K562 (cell line): ENCODE measurements around the gene MIX23. TPM values are rescaled to one million over a fixed set of nuclear protein-coding genes. Genes with fewer than 3 reads are reported as not detected.

Experiments used
- ARID2 ChIP-seq: fragments of 450-650 bp; IDR thresholded peaks from 2 replicates; pipeline ENCODE4 v1.6.1; 2017; ENCODE audit warnings: antibody characterized with exemption, mild to moderate bottlenecking
- ATF3 ChIP-seq, 2 experiments: fragments of 450-650 bp in 1 of 2; sonication (generic) in 1 of 2; formaldehyde crosslinking in 1 of 2; IDR thresholded peaks in 1 of 2; conservative IDR thresholded peaks in 1 of 2; 2 replicates each; pipeline versions ENCODE4 v1.6.1 to v1.8.1; 2016 to 2023; ENCODE audit warnings: mild to moderate bottlenecking in 2 of 2, moderate library complexity in 2 of 2, inconsistent platforms in 1 of 2, missing genetic modification reagents in 1 of 2
- BRD4 ChIP-seq: fragments of 200-600 bp; sonication (generic); IDR thresholded peaks from 2 replicates; pipeline ENCODE4 v1.6.1; 2017; ENCODE audit warnings: inconsistent platforms
- CTCF ChIP-seq, 3 experiments: IDR thresholded peaks in 2 of 3; conservative IDR thresholded peaks in 1 of 3; 2 replicates each; pipeline ENCODE4 v1.5.1; 2011 to 2012; ENCODE audit warnings: low read length in 3 of 3, mild to moderate bottlenecking in 3 of 3, control low read depth in 2 of 3, improper control_type of control experiment in 1 of 3, inconsistent platforms in 1 of 3, low read depth in 1 of 3, mixed read lengths in 1 of 3, moderate library complexity in 1 of 3; ENCODE audit not compliant: insufficient read depth in 2 of 3
- NEUROD1 ChIP-seq: fragments of 150-350 bp; IDR thresholded peaks from 2 replicates; pipeline ENCODE4 v1.6.1; 2014; ENCODE audit warnings: borderline replicate concordance, low read length, low read depth; ENCODE audit not compliant: partially characterized antibody
- RAD51 ChIP-seq: fragments of 450-650 bp; IDR thresholded peaks from 2 replicates; pipeline ENCODE4 v1.7.1; 2016; ENCODE audit warnings: low read depth, mild to moderate bottlenecking, borderline replicate concordance
- RBM34 ChIP-seq: fragments of 200-400 bp; formaldehyde crosslinking; IDR thresholded peaks from 2 replicates; pipeline ENCODE4 v1.6.1; 2018; ENCODE audit warnings: low read length, borderline replicate concordance; ENCODE audit not compliant: insufficient read depth
- SNIP1 ChIP-seq: fragments of 450-650 bp; IDR thresholded peaks from 2 replicates; pipeline ENCODE4 v1.7.1; 2017; ENCODE audit warnings: low read depth, mild to moderate bottlenecking
- ZBED1 ChIP-seq: IDR thresholded peaks from 2 replicates; pipeline ENCODE4 v1.6.1; 2014
- ZBTB26 ChIP-seq: fragments of 450-650 bp; formaldehyde crosslinking; IDR thresholded peaks from 2 replicates; pipeline ENCODE4 v1.4.0; 2022; ENCODE audit warnings: missing genetic modification characterization
- ZKSCAN3 ChIP-seq: fragments of 250-450 bp; sonication (Bioruptor Pico); IDR thresholded peaks from 2 replicates; pipeline ENCODE4 v1.4.0; 2020
- ZKSCAN8 ChIP-seq: fragments of 200-800 bp; sonication (Bioruptor generic); IDR thresholded peaks from 2 replicates; pipeline ENCODE4 v1.6.1; 2016; ENCODE audit warnings: missing genetic modification characterization, missing compliant biosample characterization
- ZNF347 ChIP-seq: fragments of 450-650 bp; formaldehyde crosslinking; IDR thresholded peaks from 2 replicates; pipeline ENCODE4 v1.4.0; 2020; ENCODE audit warnings: low read depth, mild to moderate bottlenecking, moderate library complexity
- ZSCAN32 ChIP-seq: fragments of 450-650 bp; formaldehyde crosslinking; IDR thresholded peaks from 2 replicates; pipeline ENCODE4 v1.4.0; 2020; ENCODE audit warnings: mild to moderate bottlenecking, moderate library complexity
- polyA plus RNA-seq, 8 experiments: library from polyadenylated mRNA; depleted of rRNA in 4 of 8; stranded (reverse) in 5 of 8; unstranded in 3 of 8; fragments of >200 nt; fragmentation: Nextera tagmentation in 2 of 8; fragmentation: Illumina TruSeq in 1 of 8; extraction: Ambion mirVana in 2 of 8; extraction: Trizol in 1 of 8; gene quantifications; 2 replicates each; pipeline versions ENCODE4 v1.2.1 to v1.2.3, GENCODE V29; 2011 to 2014; ENCODE audit warnings: inconsistent platforms in 1 of 8, missing spikeins in 1 of 8
- total RNA-seq, 7 experiments: library from RNA; depleted of rRNA in 6 of 7; stranded (reverse); fragments of >200 nt in 6 of 7; fragmentation: Illumina TruSeq in 2 of 7; extraction: Trizol in 2 of 7; gene quantifications; 2 replicates each; pipeline versions ENCODE4 v1.2.1 to v1.2.3, GENCODE V29; 2011 to 2021; ENCODE audit warnings: low replicate concordance in 1 of 7
- TF ChIP-seq, protein P1 (sequence below): fragments of 450-650 bp; IDR thresholded peaks from 2 replicates; pipeline ENCODE4 v1.6.1; 2016; ENCODE audit warnings: low read depth

Gene MIX23
- total and polyA plus RNA-seq, 9 of the 15 experiments (the other 6 are each of a cell fraction or from before 2014, with no cell fraction given): 45.5 to 185 (median 106) TPM

DNA sequence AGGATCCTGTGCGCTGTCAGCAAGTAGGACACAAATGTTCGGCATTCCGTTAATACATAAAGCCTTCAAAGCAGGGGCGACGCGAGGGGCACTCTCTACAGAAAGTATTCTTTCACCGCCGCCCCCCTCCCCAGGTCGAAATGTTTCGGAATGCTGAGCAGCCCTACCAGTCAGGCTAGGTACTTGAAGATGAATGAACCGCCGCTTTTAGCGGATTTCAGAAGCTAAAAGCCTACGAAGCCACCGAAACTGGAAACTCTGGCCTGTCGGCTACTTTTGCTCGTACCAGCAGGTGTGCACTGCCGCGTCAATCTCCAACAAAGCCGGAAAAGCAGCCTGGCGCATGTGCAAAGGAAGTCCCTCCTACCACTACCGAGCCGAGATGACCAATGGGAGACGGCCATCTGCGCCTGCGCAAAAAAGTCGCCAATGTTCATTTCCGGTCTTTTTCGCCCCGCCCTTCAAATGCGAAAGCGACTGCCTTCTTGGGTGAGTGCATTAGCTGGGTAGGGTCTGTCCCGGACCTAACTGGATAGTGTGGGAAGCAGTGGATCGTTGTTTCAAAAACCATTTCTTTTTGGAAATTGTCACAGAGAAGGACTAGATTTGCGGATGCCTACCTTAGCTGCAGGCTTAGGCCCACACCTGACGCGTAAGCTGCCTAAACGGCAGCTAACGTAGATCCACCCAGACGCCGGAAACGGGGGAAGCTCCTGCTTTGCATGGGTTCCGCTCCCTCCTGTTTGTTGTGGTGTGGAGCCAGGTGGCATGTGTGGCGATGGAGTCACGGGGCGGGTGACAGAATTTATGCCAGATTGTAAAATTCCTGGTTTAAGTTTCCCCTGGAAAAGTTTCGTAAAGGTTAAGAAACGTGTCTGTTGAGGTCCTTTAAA is 33.0 kb upstream of the MIX23 start, which contains the start of gene WDR5B (continued):
- TF ChIP-seq ATF3 (IDR thresholded peaks at IDR 0.05): no peak
- TF ChIP-seq ATF3 (CRISPR knock-in tag; conservative IDR thresholded peaks at IDR 0.05): no peak
- TF ChIP-seq RBM34: no peak
- TF ChIP-seq RAD51: no peak
- no peak for TF ChIP-seq ZBED1
- no peak for TF ChIP-seq ZBTB26 (CRISPR knock-in tag)
- TF ChIP-seq ZNF347 (CRISPR knock-in tag): no peak
- TF ChIP-seq ZKSCAN8 (CRISPR knock-in tag): no peak
- TF ChIP-seq, protein P1, sequence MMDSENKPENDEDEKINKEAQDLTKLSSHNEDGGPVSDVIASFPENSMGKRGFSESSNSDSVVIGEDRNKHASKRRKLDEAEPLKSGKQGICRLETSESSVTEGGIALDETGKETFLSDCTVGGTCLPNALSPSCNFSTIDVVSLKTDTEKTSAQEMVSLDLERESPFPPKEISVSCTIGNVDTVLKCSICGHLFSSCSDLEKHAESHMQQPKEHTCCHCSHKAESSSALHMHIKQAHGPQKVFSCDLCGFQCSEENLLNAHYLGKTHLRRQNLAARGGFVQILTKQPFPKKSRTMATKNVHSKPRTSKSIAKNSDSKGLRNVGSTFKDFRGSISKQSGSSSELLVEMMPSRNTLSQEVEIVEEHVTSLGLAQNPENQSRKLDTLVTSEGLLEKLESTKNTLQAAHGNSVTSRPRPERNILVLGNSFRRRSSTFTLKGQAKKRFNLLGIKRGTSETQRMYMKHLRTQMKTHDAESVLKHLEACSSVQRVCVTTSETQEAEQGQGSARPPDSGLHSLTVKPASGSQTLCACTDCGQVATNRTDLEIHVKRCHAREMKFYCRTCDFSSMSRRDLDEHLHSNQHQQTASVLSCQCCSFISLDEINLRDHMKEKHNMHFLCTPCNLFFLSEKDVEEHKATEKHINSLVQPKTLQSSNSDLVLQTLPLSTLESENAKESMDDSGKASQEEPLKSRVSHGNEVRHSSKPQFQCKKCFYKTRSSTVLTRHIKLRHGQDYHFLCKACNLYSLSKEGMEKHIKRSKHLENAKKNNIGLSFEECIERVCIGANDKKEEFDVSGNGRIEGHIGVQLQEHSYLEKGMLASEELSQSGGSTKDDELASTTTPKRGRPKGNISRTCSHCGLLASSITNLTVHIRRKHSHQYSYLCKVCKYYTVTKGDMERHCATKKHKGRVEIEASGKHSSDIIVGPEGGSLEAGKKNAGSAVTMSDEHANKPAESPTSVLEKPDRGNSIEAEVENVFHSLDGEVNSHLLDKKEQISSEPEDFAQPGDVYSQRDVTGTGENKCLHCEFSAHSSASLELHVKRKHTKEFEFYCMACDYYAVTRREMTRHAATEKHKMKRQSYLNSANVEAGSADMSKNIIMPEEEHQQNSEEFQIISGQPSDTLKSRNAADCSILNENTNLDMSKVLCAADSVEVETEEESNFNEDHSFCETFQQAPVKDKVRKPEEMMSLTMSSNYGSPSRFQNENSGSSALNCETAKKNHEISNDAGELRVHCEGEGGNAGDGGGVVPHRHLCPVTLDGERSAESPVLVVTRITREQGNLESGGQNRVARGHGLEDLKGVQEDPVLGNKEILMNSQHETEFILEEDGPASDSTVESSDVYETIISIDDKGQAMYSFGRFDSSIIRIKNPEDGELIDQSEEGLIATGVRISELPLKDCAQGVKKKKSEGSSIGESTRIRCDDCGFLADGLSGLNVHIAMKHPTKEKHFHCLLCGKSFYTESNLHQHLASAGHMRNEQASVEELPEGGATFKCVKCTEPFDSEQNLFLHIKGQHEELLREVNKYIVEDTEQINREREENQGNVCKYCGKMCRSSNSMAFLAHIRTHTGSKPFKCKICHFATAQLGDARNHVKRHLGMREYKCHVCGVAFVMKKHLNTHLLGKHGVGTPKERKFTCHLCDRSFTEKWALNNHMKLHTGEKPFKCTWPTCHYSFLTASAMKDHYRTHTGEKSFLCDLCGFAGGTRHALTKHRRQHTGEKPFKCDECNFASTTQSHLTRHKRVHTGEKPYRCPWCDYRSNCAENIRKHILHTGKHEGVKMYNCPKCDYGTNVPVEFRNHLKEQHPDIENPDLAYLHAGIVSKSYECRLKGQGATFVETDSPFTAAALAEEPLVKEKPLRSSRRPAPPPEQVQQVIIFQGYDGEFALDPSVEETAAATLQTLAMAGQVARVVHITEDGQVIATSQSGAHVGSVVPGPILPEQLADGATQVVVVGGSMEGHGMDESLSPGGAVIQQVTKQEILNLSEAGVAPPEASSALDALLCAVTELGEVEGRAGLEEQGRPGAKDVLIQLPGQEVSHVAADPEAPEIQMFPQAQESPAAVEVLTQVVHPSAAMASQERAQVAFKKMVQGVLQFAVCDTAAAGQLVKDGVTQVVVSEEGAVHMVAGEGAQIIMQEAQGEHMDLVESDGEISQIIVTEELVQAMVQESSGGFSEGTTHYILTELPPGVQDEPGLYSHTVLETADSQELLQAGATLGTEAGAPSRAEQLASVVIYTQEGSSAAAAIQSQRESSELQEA: no peak
- TF ChIP-seq NEUROD1: no peak
- no peak for TF ChIP-seq CTCF (IDR thresholded peaks at IDR 0.05 in 2 of 3, conservative IDR thresholded peaks at IDR 0.05 in 1 of 3; ENCODE audit: insufficient read depth in 2 of 3, low read depth in 1 of 3, low read length in 3 of 3)
- TF ChIP-seq ZSCAN32 (CRISPR knock-in tag): no peak
- TF ChIP-seq ZKSCAN3: no peak
- TF ChIP-seq SNIP1: no peak
- TF ChIP-seq ARID2: no peak
- no peak for TF ChIP-seq BRD4
